Lower leg skin (tissue), 3 donors: ENCODE data around the gene PRRT4.

Experiments
- CTCF ChIP-seq, 3 donors: fragments of 450-650 bp; IDR thresholded peaks; one replicate each; pipeline ENCODE4 v1.5.1; 2016; ENCODE audit warnings: antibody characterized with exemption in 3 of 3, mild to moderate bottlenecking in 3 of 3, moderate library complexity in 2 of 3
- POLR2A ChIP-seq, 2 donors: fragments of 450-650 bp; IDR thresholded peaks; one replicate each; pipeline ENCODE4 v1.6.1; 2016 to 2017; ENCODE audit warnings: antibody characterized with exemption in 2 of 2, mild to moderate bottlenecking in 1 of 2, moderate library complexity in 1 of 2

- TF ChIP-seq POLR2A (IDR thresholded peaks at IDR 0.05) (no peak), CTCF (IDR thresholded peaks at IDR 0.05) (peak in 1 of 3 donors; percentile 77)
Measured at GRCh38 chr7:128398016-128398840, 36.7 kb upstream of the PRRT4 start.
